K562 (cell line): ENCODE results near the gene CSTF1. TPM values are rescaled to one million over a fixed set of nuclear protein-coding genes. Genes with fewer than 3 reads are reported as not detected.

Source experiments
- C11orf30 ChIP-seq: fragments of 450-650 bp; IDR thresholded peaks from 2 replicates; pipeline ENCODE4 v1.6.1; 2016; ENCODE audit warnings: low read depth, mild to moderate bottlenecking
- CBX1 ChIP-seq: sonication (generic); IDR thresholded peaks from 2 replicates; pipeline ENCODE4 v1.6.1; 2016; ENCODE audit warnings: antibody characterized with exemption, low read depth, mild to moderate bottlenecking
- CEBPB ChIP-seq: fragments of 450-650 bp; IDR thresholded peaks from 2 replicates; pipeline ENCODE4 v1.6.1; 2016; ENCODE audit warnings: missing genetic modification characterization, missing compliant biosample characterization
- CHD2 ChIP-seq: IDR thresholded peaks from 2 replicates; pipeline ENCODE4 v1.6.1; 2011; ENCODE audit warnings: low read depth, low read length
- DPF2 ChIP-seq: fragments of 450-650 bp; IDR thresholded peaks from 2 replicates; pipeline ENCODE4 v1.6.1; 2016
- EP300 ChIP-seq: IDR thresholded peaks from 2 replicates; pipeline ENCODE4 v1.6.1; 2012; ENCODE audit warnings: low read length, improper control_type of control experiment
- KLF13 ChIP-seq: fragments of 450-650 bp; IDR thresholded peaks from 2 replicates; pipeline ENCODE4 v1.6.1; 2016; ENCODE audit warnings: missing genetic modification characterization, low read depth, mild to moderate bottlenecking, missing compliant biosample characterization, moderate library complexity, borderline replicate concordance
- POLR2A ChIP-seq: fragments of 450-650 bp; conservative IDR thresholded peaks from 2 replicates; pipeline ENCODE4 v1.6.1; 2016
- SMAD4 ChIP-seq: fragments of 250-450 bp; sonication (Bioruptor Pico); conservative IDR thresholded peaks from 2 replicates; pipeline ENCODE4 v1.8.0; 2021; ENCODE audit warnings: inconsistent platforms, mild to moderate bottlenecking, moderate library complexity
- SMARCA4 ChIP-seq: fragments of 450-650 bp; IDR thresholded peaks from 2 replicates; pipeline ENCODE4 v1.6.1; 2016
- TSC22D4 ChIP-seq: fragments of 450-650 bp; IDR thresholded peaks from 2 replicates; pipeline ENCODE4 v1.6.1; 2016; ENCODE audit warnings: missing genetic modification characterization, missing biosample characterization, control low read depth
- ZBTB40 ChIP-seq, 2 experiments: fragments of 450-650 bp in 1 of 2; sonication (generic) in 1 of 2; formaldehyde crosslinking in 1 of 2; IDR thresholded peaks; 2 replicates each; pipeline versions ENCODE4 v1.7.1 to v1.9.0; 2016 to 2022; ENCODE audit warnings: inconsistent platforms in 1 of 2, mild to moderate bottlenecking in 1 of 2, missing genetic modification reagents in 1 of 2
- ZFP30 ChIP-seq: fragments of 250-450 bp; sonication (Bioruptor Pico); IDR thresholded peaks from 2 replicates; pipeline ENCODE4 v1.8.0; 2022; ENCODE audit warnings: moderate library complexity, mild to moderate bottlenecking, inconsistent platforms, borderline replicate concordance
- polyA plus RNA-seq, 8 experiments: library from polyadenylated mRNA; depleted of rRNA in 4 of 8; stranded (reverse) in 5 of 8; unstranded in 3 of 8; fragments of >200 nt; fragmentation: Nextera tagmentation in 2 of 8; fragmentation: Illumina TruSeq in 1 of 8; extraction: Ambion mirVana in 2 of 8; extraction: Trizol in 1 of 8; gene quantifications; 2 replicates each; pipeline versions ENCODE4 v1.2.1 to v1.2.3, GENCODE V29; 2011 to 2014; ENCODE audit warnings: inconsistent platforms in 1 of 8, missing spikeins in 1 of 8
- total RNA-seq, 7 experiments: library from RNA; depleted of rRNA in 6 of 7; stranded (reverse); fragments of >200 nt in 6 of 7; fragmentation: Illumina TruSeq in 2 of 7; extraction: Trizol in 2 of 7; gene quantifications; 2 replicates each; pipeline versions ENCODE4 v1.2.1 to v1.2.3, GENCODE V29; 2011 to 2021; ENCODE audit warnings: low replicate concordance in 1 of 7
- TF ChIP-seq, protein P1 (sequence below): sonication (generic); IDR thresholded peaks from 2 replicates; pipeline ENCODE4 v1.6.1; 2016
- TF ChIP-seq, protein P2 (sequence below), 2 experiments: fragments of 250-450 bp in 1 of 2; fragments of 450-650 bp in 1 of 2; sonication (Bioruptor Pico) in 1 of 2; IDR thresholded peaks; 2 replicates each; pipeline versions ENCODE4 v1.6.1 to v1.8.0; 2016 to 2021; ENCODE audit warnings: mild to moderate bottlenecking in 2 of 2, moderate library complexity in 2 of 2, missing compliant biosample characterization in 1 of 2, missing genetic modification characterization in 1 of 2
- TF ChIP-seq, protein P3 (sequence below): fragments of 250-450 bp; sonication (Bioruptor Pico); IDR thresholded peaks from 2 replicates; pipeline ENCODE4 v1.4.0; 2020

CSTF1 gene
- total and polyA plus RNA-seq, 9 of the 15 experiments (the other 6 are each of a cell fraction or from before 2014, with no cell fraction given), result 30.8 to 110 (median 53.4) TPM

GRCh38 chr20:56392132-56392880 is at the start of gene CSTF1, which contains the start of gene AURKA (continued):
- TF ChIP-seq ZBTB40 (IDR thresholded peaks at IDR 0.05) (0 out of 2 replicates have a peak, but pooled peaks have one; percentile 7), ZBTB40 (CRISPR knock-in tag; IDR thresholded peaks at IDR 0.05) (no peak), TSC22D4 (tag) (no peak), CHD2 (peak; percentile 19; the same call in 1 of the 2 replicates), EP300 (peak; percentile 70), DPF2 (peak; percentile 44; the same call in 1 of the 2 replicates), CBX1 (peak; percentile 44; the same call in 1 of the 2 replicates), ZFP30 (CRISPR knock-in tag) (no peak), CEBPB (tag) (peak; percentile 99), C11orf30 (peak; percentile 90), POLR2A (peak; percentile 83), SMARCA4 (peak; percentile 38), SMAD4 (CRISPR knock-in tag) (no peak), KLF13 (no peak)
- TF ChIP-seq, protein P1, sequence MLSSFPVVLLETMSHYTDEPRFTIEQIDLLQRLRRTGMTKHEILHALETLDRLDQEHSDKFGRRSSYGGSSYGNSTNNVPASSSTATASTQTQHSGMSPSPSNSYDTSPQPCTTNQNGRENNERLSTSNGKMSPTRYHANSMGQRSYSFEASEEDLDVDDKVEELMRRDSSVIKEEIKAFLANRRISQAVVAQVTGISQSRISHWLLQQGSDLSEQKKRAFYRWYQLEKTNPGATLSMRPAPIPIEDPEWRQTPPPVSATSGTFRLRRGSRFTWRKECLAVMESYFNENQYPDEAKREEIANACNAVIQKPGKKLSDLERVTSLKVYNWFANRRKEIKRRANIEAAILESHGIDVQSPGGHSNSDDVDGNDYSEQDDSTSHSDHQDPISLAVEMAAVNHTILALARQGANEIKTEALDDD, result peak; percentile 41; the same call in 1 of the 2 replicates
- TF ChIP-seq, protein P2, sequence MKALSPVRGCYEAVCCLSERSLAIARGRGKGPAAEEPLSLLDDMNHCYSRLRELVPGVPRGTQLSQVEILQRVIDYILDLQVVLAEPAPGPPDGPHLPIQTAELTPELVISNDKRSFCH (CRISPR knock-in tag; IDR thresholded peaks at IDR 0.05), result no peak
- TF ChIP-seq, protein P2 (tag; IDR thresholded peaks at IDR 0.05), result peak; percentile 89
- TF ChIP-seq, protein P3, sequence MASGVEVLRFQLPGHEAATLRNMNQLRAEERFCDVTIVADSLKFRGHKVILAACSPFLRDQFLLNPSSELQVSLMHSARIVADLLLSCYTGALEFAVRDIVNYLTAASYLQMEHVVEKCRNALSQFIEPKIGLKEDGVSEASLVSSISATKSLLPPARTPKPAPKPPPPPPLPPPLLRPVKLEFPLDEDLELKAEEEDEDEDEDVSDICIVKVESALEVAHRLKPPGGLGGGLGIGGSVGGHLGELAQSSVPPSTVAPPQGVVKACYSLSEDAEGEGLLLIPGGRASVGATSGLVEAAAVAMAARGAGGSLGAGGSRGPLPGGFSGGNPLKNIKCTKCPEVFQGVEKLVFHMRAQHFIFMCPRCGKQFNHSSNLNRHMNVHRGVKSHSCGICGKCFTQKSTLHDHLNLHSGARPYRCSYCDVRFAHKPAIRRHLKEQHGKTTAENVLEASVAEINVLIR (CRISPR knock-in tag), result peak; percentile 89
